Right lobe of liver (tissue), 6 donors: Measurements from ENCODE around the gene NAT8L. TPM values are rescaled to one million over a fixed set of nuclear protein-coding genes. Genes with fewer than 3 reads are reported as not detected.
"Not testable (repeated sequence)": the region's sequence is repeated elsewhere in the genome, so short reads cannot be mapped to it uniquely, and the experiment has no call there.

ENCODE experiments used
- ATAC-seq, 4 donors: fragments of 200-7000 bp; cut with Tn5 transposase; one replicate each; pipeline ENCODE4 v1.9.1; 2020; ENCODE audit warnings: mild to moderate bottlenecking in 4 of 4, moderate library complexity in 4 of 4
- DNase-seq, 3 donors: peaks; one replicate each; pipeline ENCODE4 v3.0.0-alpha.2; 2020
- H3K27ac ChIP-seq, 3 donors: fragments of 200-600 bp; one replicate each; pipeline ENCODE4 v1.8.0; 2022
- H3K27me3 ChIP-seq, 2 donors: fragments of 200-600 bp; one replicate each; pipeline ENCODE4 v1.8.0; 2022
- H3K36me3 ChIP-seq, 4 donors: fragments of 200-600 bp; sonication (generic) in 1 of 4; one replicate each; pipeline versions ENCODE4 v1.5.1 to v1.8.0; 2017 to 2022; ENCODE audit warnings: control low read depth in 1 of 4
- H3K4me1 ChIP-seq, 4 donors: fragments of 200-600 bp; sonication (generic) in 1 of 4; one replicate each; pipeline versions ENCODE4 v1.5.1 to v1.8.0; 2017 to 2022; ENCODE audit warnings: control low read depth in 1 of 4
- H3K4me3 ChIP-seq, 3 donors: fragments of 200-600 bp; one replicate each; pipeline ENCODE4 v1.8.0; 2022
- H3K9me3 ChIP-seq, 4 donors: fragments of 200-600 bp; sonication (generic) in 1 of 4; one replicate each; pipeline versions ENCODE4 v1.5.1 to v1.8.0; 2017 to 2022; ENCODE audit warnings: control low read depth in 1 of 4
- CTCF ChIP-seq, 4 donors: fragments of 200-600 bp in 3 of 4; fragments of 450-650 bp in 1 of 4; IDR thresholded peaks; one replicate each; pipeline versions ENCODE4 v1.5.1 to v1.8.0; 2016 to 2022; ENCODE audit warnings: antibody characterized with exemption in 4 of 4, mild to moderate bottlenecking in 2 of 4
- POLR2A ChIP-seq: fragments of 450-650 bp; IDR thresholded peaks from one replicate; pipeline ENCODE4 v1.6.1; 2017; ENCODE audit warnings: antibody characterized with exemption, mild to moderate bottlenecking
- WGBS: methylation state at CpG from one replicate; pipeline ENCODE4 v1.1.6; 2018; ENCODE audit warnings: low coverage, low lambda C conversion rate; ENCODE audit not compliant: insufficient coverage; ENCODE audit errors: missing lambda C conversion rate; 5-methylcytosine and 5-hydroxymethylcytosine counted together
- intact Hi-C, 2 donors: fragments of 100-400 bp; cut with DNase I; formaldehyde crosslinking; loops; one replicate each; pipeline versions ENCODE4 v1.11.2 to v1.14.1; 2022
- total RNA-seq, 6 experiments: library from RNA; depleted of rRNA in 2 of 6; stranded (reverse); fragments of >200 nt in 2 of 6; fragmentation: NEBNext Ultra II Directional in 3 of 6; extraction: Animal tissue kit (Norgen Biotek cat#: 25700) in 3 of 6; gene quantifications; one replicate each; pipeline versions ENCODE4 v1.1.0 to v1.2.4, GENCODE V29; 2016 to 2023
- donor health status: DM: no; HTN: yes; CAD: no.
- donor health status: DM: no; HTN: no; CAD: no.
- donor health status: DM: no; HTN: no; CAD: no.
- donor health status: DM: no; HTN: yes; CAD: no.
- donor health status: DM: no; HTN: yes; CAD: no.

NAT8L gene
- total RNA-seq, 6 experiments from 2014 or later: 0.02 to 0.05 TPM; not detected in 4

- no peaks in the 10 kb centered on the region for H3K36me3 ChIP-seq
- DNase-seq: no peak
- no peak for ATAC-seq
- no peaks in the 10 kb centered on the region for H3K9me3 ChIP-seq
- H3K4me1 ChIP-seq: no peaks in the 10 kb centered on the region
- no peak overlapping the region for H3K27ac ChIP-seq
- H3K27me3 ChIP-seq: no peaks in the 10 kb centered on the region
- H3K4me3 ChIP-seq: no peak overlapping the region
- TF ChIP-seq CTCF (IDR thresholded peaks at IDR 0.05): no peak
- TF ChIP-seq POLR2A: no peak
- intact Hi-C loops: no loop called here
Observed at GRCh38 chr4:2024683-2025082, 34.4 kb upstream of the NAT8L start.

- Histone ChIP-seq H3K27ac (no peak overlapping the region), H3K27me3 (no peaks in the 10 kb centered on the region), H3K36me3 (no peaks in the 10 kb centered on the region), H3K4me1 (no peaks in the 10 kb centered on the region), H3K9me3 (no peaks in the 10 kb centered on the region), H3K4me3 (no peak overlapping the region)
- ATAC-seq: no peak
- no peak for TF ChIP-seq POLR2A
- no peak for TF ChIP-seq CTCF (IDR thresholded peaks at IDR 0.05)
- intact Hi-C loops: no loop called here
- DNase-seq: no peak
Observed at GRCh38 chr4:2025817-2026216, 33.3 kb upstream of the NAT8L start.

- not testable (repeated sequence) for H3K27me3 ChIP-seq
Observed at GRCh38 chr4:2027120-2027519, 32.0 kb upstream of the NAT8L start.

GRCh38 chr4:2031161-2031560 is 28.0 kb upstream of the NAT8L start:
- DNase-seq, intact Hi-C loops, H3K27ac ChIP-seq, ATAC-seq, H3K9me3 ChIP-seq, H3K27me3 ChIP-seq, H3K36me3 ChIP-seq, H3K4me1 ChIP-seq, H3K4me3 ChIP-seq: not testable (repeated sequence)

More at GRCh38 chr4:2027120-2027519, 32.0 kb upstream of the NAT8L start:
- H3K36me3 ChIP-seq, DNase-seq, H3K4me3 ChIP-seq, intact Hi-C loops, H3K27ac ChIP-seq, ATAC-seq, H3K4me1 ChIP-seq, H3K9me3 ChIP-seq: not testable (repeated sequence)
- 67% methylated on average over 4 of the region's 4 CpGs for WGBS

- H3K27ac ChIP-seq: no peak overlapping the region
- WGBS: 78% methylated on average over 10 of the region's 10 CpGs
- peaks cover 0 to 11% of the 10 kb centered on the region in 2 donors for H3K27me3 ChIP-seq
- ATAC-seq (no peak), DNase-seq (no peak)
- H3K4me1 ChIP-seq: peaks cover 0 to 6% (median 3%) of the 10 kb centered on the region in 4 donors
- no peaks in the 10 kb centered on the region for H3K36me3 ChIP-seq
- no peak for TF ChIP-seq POLR2A
- no peak for TF ChIP-seq CTCF (IDR thresholded peaks at IDR 0.05)
- intact Hi-C loops: no loop called here
- H3K4me3 ChIP-seq: no peak overlapping the region
- H3K9me3 ChIP-seq: no peaks in the 10 kb centered on the region
Observed at GRCh38 chr4:2036327-2036726, 22.8 kb upstream of the NAT8L start.

GRCh38 chr4:2036866-2037265 is 22.3 kb upstream of the NAT8L start:
- ATAC-seq: no peak
- WGBS: no CpG with 5 or more reads among the region's 7 CpGs
- H3K4me1 ChIP-seq: peaks cover 0 to 11% (median 5%) of the 10 kb centered on the region in 4 donors
- H3K4me3 ChIP-seq: no peak overlapping the region
- peaks cover 0 to 16% of the 10 kb centered on the region in 2 donors for H3K27me3 ChIP-seq
- no peaks in the 10 kb centered on the region for H3K36me3 ChIP-seq
- no peaks in the 10 kb centered on the region for H3K9me3 ChIP-seq
- intact Hi-C loops: no loop called here
- no peak for DNase-seq
- TF ChIP-seq CTCF (IDR thresholded peaks at IDR 0.05): no peak
- TF ChIP-seq POLR2A: no peak
- no peak overlapping the region for H3K27ac ChIP-seq
